HCT116 (cell line): ENCODE data around the gene NDUFS4. TPM values are rescaled to one million over a fixed set of nuclear protein-coding genes. Genes with fewer than 3 reads are reported as not detected.

Experiments
- ATAC-seq: fragments of 200-7000 bp; cut with Tn5 transposase; 2 replicates; pipeline ENCODE4 v1.9.1; 2020; ENCODE audit warnings: mild to moderate bottlenecking, moderate library complexity
- BruUV-seq: library from RNA; stranded (reverse); fragments of 400-500 nt; replicated peaks from 2 replicates; lab custom pipeline; 2021; lab: Mats Ljungman, UMichigan
- CTCF ChIA-PET: fragments of 300-600 bp; sonication (Branson Sonifier 250); formaldehyde crosslinking; loops from one replicate; lab custom pipeline; 2021; ENCODE audit warnings: antibody characterized with exemption; lab: Charles Lee
- POLR2A ChIA-PET: fragments of 300-600, 350-600 bp; sonication (Branson Sonifier 250); formaldehyde crosslinking; loops from one replicate; lab custom pipeline; 2021; ENCODE audit warnings: antibody characterized with exemption; lab: Charles Lee
- RAD21 ChIA-PET, 2 experiments: fragments of 300-600 bp; sonication (Branson Sonifier 250); formaldehyde crosslinking; loops; one replicate each; lab custom pipeline; 2023; ENCODE audit warnings: low total read pairs in 2 of 2; ENCODE audit not compliant: uncharacterized antibody in 2 of 2, unreplicated experiment in 2 of 2, low non-redundant PET in 1 of 2; lab: Charles Lee
- DNase-seq: peaks from one replicate; pipeline ENCODE4 v3.0.0-alpha.2; 2010; ENCODE audit warnings: low read depth, low spot score
- H2AFZ ChIP-seq: fragments of 200-600 bp; shearing (Covaris generic), sonication (generic); 2 replicates; pipeline ENCODE4 v1.6.1; 2017; ENCODE audit warnings: low read depth, mixed run types, mixed read lengths, antibody characterized with exemption, low read length; ENCODE audit not compliant: poor library complexity, severe bottlenecking
- H3K27ac ChIP-seq: 2 replicates; pipeline ENCODE4 v1.5.1; 2012; ENCODE audit warnings: low read depth, low read length
- H3K27me3 ChIP-seq: fragments of 200-600 bp; sonication (generic); 2 replicates; pipeline ENCODE4 v1.6.1; 2016; ENCODE audit warnings: mixed run types, low read length, mixed read lengths; ENCODE audit not compliant: insufficient read depth
- H3K36me3 ChIP-seq, 2 experiments: fragments of 200-500 bp in 1 of 2; fragments of 200-600 bp in 1 of 2; sonication (Bioruptor generic) in 1 of 2; sonication (generic) in 1 of 2; 2 replicates each; pipeline versions ENCODE4 v1.5.1 to v1.6.1; 2014 to 2016; ENCODE audit warnings: low read length in 2 of 2, inconsistent platforms in 1 of 2, mixed read lengths in 1 of 2, mixed run types in 1 of 2; ENCODE audit not compliant: insufficient read depth in 2 of 2, control insufficient read depth in 1 of 2
- H3K4me1 ChIP-seq, 2 experiments: fragments of 200-600 bp in 1 of 2; sonication (generic) in 1 of 2; 2 replicates each; pipeline versions ENCODE4 v1.5.1 to v1.6.1; 2012 to 2017; ENCODE audit warnings: low read length in 2 of 2, inconsistent platforms in 1 of 2, mild to moderate bottlenecking in 1 of 2, mixed read lengths in 1 of 2, mixed run types in 1 of 2, moderate library complexity in 1 of 2; ENCODE audit not compliant: insufficient read depth in 2 of 2, control insufficient read depth in 1 of 2
- H3K4me2 ChIP-seq: fragments of 200-600 bp; sonication (generic); 2 replicates; pipeline ENCODE4 v1.6.1; 2017; ENCODE audit warnings: mixed run types, low read length, mixed read lengths
- H3K4me3 ChIP-seq, 2 experiments: fragments of 200-600 bp in 1 of 2; sonication (generic) in 1 of 2; replicated peaks in 1 of 2; 2 replicates each; pipeline ENCODE4 v1.5.1; 2011 to 2016; ENCODE audit warnings: low read length in 2 of 2, control low read depth in 1 of 2, low read depth in 1 of 2, mild to moderate bottlenecking in 1 of 2, mixed read lengths in 1 of 2, mixed run types in 1 of 2
- H3K79me2 ChIP-seq: fragments of 200-600 bp; sonication (generic); 2 replicates; pipeline ENCODE4 v1.6.1; 2017; ENCODE audit warnings: mild to moderate bottlenecking, mixed run types, low read length, moderate library complexity, mixed read lengths; ENCODE audit not compliant: insufficient read depth
- H3K9ac ChIP-seq: fragments of 200-600 bp; sonication (generic); 2 replicates; pipeline ENCODE4 v1.6.1; 2016; ENCODE audit warnings: low read length, mixed read lengths
- H3K9me2 ChIP-seq: fragments of 200-600 bp; sonication (generic), shearing (Covaris generic); 2 replicates; pipeline ENCODE4 v1.6.1; 2017; ENCODE audit warnings: mixed run types, mild to moderate bottlenecking, moderate library complexity; ENCODE audit not compliant: insufficient read depth
- H3K9me3 ChIP-seq, 2 experiments: fragments of 200-500 bp in 1 of 2; fragments of 200-600 bp in 1 of 2; sonication (Bioruptor generic) in 1 of 2; sonication (generic) in 1 of 2; 2 replicates each; pipeline ENCODE4 v1.6.1; 2014 to 2017; ENCODE audit warnings: low read length in 2 of 2, mixed read lengths in 2 of 2, inconsistent platforms in 1 of 2, low read depth in 1 of 2, mild to moderate bottlenecking in 1 of 2, mixed run types in 1 of 2, moderate library complexity in 1 of 2; ENCODE audit not compliant: control insufficient read depth in 1 of 2, insufficient read depth in 1 of 2
- H4K20me1 ChIP-seq: fragments of 200-600 bp; sonication (generic), shearing (Covaris generic); 2 replicates; pipeline ENCODE4 v1.6.1; 2017; ENCODE audit warnings: mixed run types, mild to moderate bottlenecking, moderate library complexity; ENCODE audit not compliant: insufficient read depth
- ATF3 ChIP-seq: IDR thresholded peaks from 2 replicates; pipeline ENCODE4 v1.6.1; 2012
- CBX3 ChIP-seq: IDR thresholded peaks from 2 replicates; pipeline ENCODE4 v1.6.1; 2012; ENCODE audit warnings: low read depth
- CTCF ChIP-seq, 3 experiments: fragments of 200-600 bp in 1 of 3; sonication (generic) in 1 of 3; IDR thresholded peaks in 2 of 3; conservative IDR thresholded peaks in 1 of 3; 2 replicates each; pipeline ENCODE4 v1.5.1; 2012 to 2017; ENCODE audit warnings: low read depth in 2 of 3, low read length in 2 of 3, antibody characterized with exemption in 1 of 3, borderline replicate concordance in 1 of 3, control low read depth in 1 of 3, mild to moderate bottlenecking in 1 of 3, mixed read lengths in 1 of 3, mixed run types in 1 of 3, moderate library complexity in 1 of 3; ENCODE audit not compliant: insufficient read depth in 1 of 3
- ELF1 ChIP-seq: IDR thresholded peaks from 2 replicates; pipeline ENCODE4 v1.6.1; 2012; ENCODE audit warnings: low read depth, borderline replicate concordance
- EZH2phosphoT487 ChIP-seq: fragments of 200-600 bp; IDR thresholded peaks from 2 replicates; pipeline ENCODE4 v1.6.1; 2018; ENCODE audit warnings: antibody characterized with exemption, borderline replicate concordance
- FOSL1 ChIP-seq: IDR thresholded peaks from 2 replicates; pipeline ENCODE4 v1.6.1; 2012; ENCODE audit warnings: low read depth
- JUND ChIP-seq: IDR thresholded peaks from 2 replicates; pipeline ENCODE4 v1.6.1; 2012
- POLR2AphosphoS5 ChIP-seq: IDR thresholded peaks from 2 replicates; pipeline ENCODE4 v1.6.1; 2011; ENCODE audit warnings: mild to moderate bottlenecking, low read depth, low read length, moderate library complexity
- SP1 ChIP-seq: IDR thresholded peaks from 2 replicates; pipeline ENCODE4 v1.6.1; 2012; ENCODE audit warnings: low read depth
- SRF ChIP-seq: IDR thresholded peaks from 2 replicates; pipeline ENCODE4 v1.6.1; 2012; ENCODE audit warnings: low read depth
- TCF7L2 ChIP-seq: IDR thresholded peaks from 2 replicates; pipeline ENCODE4 v1.7.0; 2011; ENCODE audit warnings: borderline replicate concordance, inconsistent platforms; ENCODE audit not compliant: insufficient read depth, insufficient read length; ENCODE audit errors: extremely low read depth
- intact Hi-C: fragments of 100-400 bp; cut with micrococcal nuclease; formaldehyde crosslinking; loops from 2 replicates; pipeline ENCODE4 v1.10.0; 2022
- total RNA-seq: library from RNA; stranded (reverse); gene quantifications from one replicate; pipeline ENCODE4 v1.2.1, GENCODE V29; 2021; ENCODE audit not compliant: unreplicated experiment
- TF ChIP-seq, protein P1 (sequence below): IDR thresholded peaks from 2 replicates; pipeline ENCODE4 v1.6.1; 2012
- TF ChIP-seq, protein P2 (sequence below): IDR thresholded peaks from 2 replicates; pipeline ENCODE4 v1.6.1; 2011; ENCODE audit warnings: mild to moderate bottlenecking, low read length, moderate library complexity; ENCODE audit not compliant: insufficient replicate concordance; ENCODE audit errors: extremely low read depth

NDUFS4 gene
- total RNA-seq, 1 experiment from 2014 or later, result 91.4 TPM

- intact Hi-C loops, result no loop called here
- no peak overlapping the region for H3K4me2 ChIP-seq
- POLR2A ChIA-PET, result no interaction called here
- H3K36me3 ChIP-seq, result no peaks in the 10 kb centered on the region
- H3K27ac ChIP-seq, result no peak overlapping the region
- H2AFZ ChIP-seq, result no peak overlapping the region
- no peaks in the 10 kb centered on the region for H3K27me3 ChIP-seq
- H4K20me1 ChIP-seq, result 0 out of 2 replicates have a peak, but pooled peaks cover 7% of the 10 kb centered on the region
- no peaks in the 10 kb centered on the region for H3K79me2 ChIP-seq
- peaks cover 0 to 13% of the 10 kb centered on the region in 2 experiments; a peak in 3 of 4 replicates for H3K4me1 ChIP-seq
- CTCF ChIA-PET, result no interaction called here
- no peak overlapping the region for H3K9ac ChIP-seq
- no peak overlapping the region for H3K4me3 ChIP-seq
- ATAC-seq (no peak), DNase-seq (no peak)
- no peaks in the 10 kb centered on the region for H3K9me3 ChIP-seq
- BruUV-seq, result no TSS peak
- RAD21 ChIA-PET, result no interaction called here
- H3K9me2 ChIP-seq, result no peaks in the 10 kb centered on the region
- TF ChIP-seq CTCF (IDR thresholded peaks at IDR 0.05 in 2 of 3, conservative IDR thresholded peaks at IDR 0.05 in 1 of 3; ENCODE audit: borderline replicate concordance in 1 of 3, insufficient read depth in 1 of 3, low read depth in 2 of 3, low read length in 2 of 3) (no peak), TCF7L2 (no peak), CBX3 (no peak), EZH2phosphoT487 (no peak), ELF1 (no peak), JUND (no peak), FOSL1 (no peak), SRF (no peak), ATF3 (no peak), SP1 (no peak), POLR2AphosphoS5 (no peak)
- TF ChIP-seq, protein P1, sequence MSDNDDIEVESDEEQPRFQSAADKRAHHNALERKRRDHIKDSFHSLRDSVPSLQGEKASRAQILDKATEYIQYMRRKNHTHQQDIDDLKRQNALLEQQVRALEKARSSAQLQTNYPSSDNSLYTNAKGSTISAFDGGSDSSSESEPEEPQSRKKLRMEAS, result no peak
- TF ChIP-seq, protein P2, sequence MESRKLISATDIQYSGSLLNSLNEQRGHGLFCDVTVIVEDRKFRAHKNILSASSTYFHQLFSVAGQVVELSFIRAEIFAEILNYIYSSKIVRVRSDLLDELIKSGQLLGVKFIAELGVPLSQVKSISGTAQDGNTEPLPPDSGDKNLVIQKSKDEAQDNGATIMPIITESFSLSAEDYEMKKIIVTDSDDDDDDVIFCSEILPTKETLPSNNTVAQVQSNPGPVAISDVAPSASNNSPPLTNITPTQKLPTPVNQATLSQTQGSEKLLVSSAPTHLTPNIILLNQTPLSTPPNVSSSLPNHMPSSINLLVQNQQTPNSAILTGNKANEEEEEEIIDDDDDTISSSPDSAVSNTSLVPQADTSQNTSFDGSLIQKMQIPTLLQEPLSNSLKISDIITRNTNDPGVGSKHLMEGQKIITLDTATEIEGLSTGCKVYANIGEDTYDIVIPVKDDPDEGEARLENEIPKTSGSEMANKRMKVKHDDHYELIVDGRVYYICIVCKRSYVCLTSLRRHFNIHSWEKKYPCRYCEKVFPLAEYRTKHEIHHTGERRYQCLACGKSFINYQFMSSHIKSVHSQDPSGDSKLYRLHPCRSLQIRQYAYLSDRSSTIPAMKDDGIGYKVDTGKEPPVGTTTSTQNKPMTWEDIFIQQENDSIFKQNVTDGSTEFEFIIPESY, result no peak
Measured at GRCh38 chr5:53643445-53643844, 83.0 kb downstream of the NDUFS4 start.
